ENCODE data around the gene ZNF446.
"Not testable (repeated sequence)": the region's sequence is repeated elsewhere in the genome, so short reads cannot be mapped to it uniquely, and the experiment has no call there.

ZNF446 gene

GRCh38 chr19:58479736-58480480 lies 3.8 kb downstream of the ZNF446 start:
- no peak for FAIRE-seq
- no peak for DNase-seq (ENCODE audit: insufficient read length, low spot score)
- no peak for TF ChIP-seq CTCF (IDR thresholded peaks at IDR 0.05; ENCODE audit: insufficient read depth, missing control alignments)

DNA sequence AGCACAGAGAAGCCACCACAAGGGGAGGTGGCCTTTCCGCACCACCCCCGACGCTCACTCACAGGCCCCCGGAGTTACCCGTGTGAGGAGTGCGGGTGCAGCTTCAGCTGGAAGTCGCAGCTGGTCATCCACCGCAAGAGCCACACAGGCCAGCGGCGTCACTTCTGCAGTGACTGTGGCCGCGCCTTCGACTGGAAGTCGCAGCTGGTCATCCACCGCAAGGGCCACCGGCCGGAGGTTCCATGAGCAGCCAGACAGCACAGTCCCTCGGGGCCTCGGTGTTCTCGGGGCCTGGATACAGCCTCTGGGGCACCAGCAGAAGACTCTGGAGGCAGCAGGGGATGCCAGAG lies 4.3 kb downstream of the ZNF446 start:
- FAIRE-seq: no peak
- no peak for DNase-seq (ENCODE audit: insufficient read length, low spot score)
- TF ChIP-seq CTCF (IDR thresholded peaks at IDR 0.05; ENCODE audit: insufficient read depth, missing control alignments): no peak

DNA sequence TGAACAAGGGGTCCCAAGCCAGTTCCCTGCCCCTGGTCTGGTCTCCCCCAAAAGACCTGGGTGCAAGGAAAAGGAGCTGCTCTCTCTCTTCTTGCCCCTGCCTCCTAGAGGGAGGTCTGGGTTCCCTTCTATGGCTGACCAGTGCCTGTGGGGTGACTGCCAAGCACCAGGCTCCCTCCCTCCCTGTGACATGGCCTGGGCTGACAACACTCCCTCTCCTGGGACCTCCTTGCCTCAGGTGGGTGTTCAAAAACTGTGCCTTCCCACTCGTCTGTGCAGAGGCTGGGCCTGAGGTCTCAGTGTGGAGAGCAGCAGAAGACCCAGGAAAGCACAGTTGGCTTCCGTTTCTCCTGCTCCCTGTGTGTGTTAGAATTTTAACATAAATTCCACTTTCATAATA lies 4.7 kb downstream of the ZNF446 start:
- no peak for TF ChIP-seq CTCF (IDR thresholded peaks at IDR 0.05; ENCODE audit: insufficient read depth, missing control alignments)
- no peak for FAIRE-seq

GRCh38 chr19:58482372-58482771 lies 6.2 kb downstream of the ZNF446 start:
- DNase-seq (ENCODE audit: insufficient read length, low spot score): no peak
- no peak for TF ChIP-seq CTCF (IDR thresholded peaks at IDR 0.05; ENCODE audit: insufficient read depth, missing control alignments)
- FAIRE-seq: no peak

More for the DNA sequence above, 4.7 kb downstream of the ZNF446 start:
- no peak for DNase-seq (ENCODE audit: insufficient read length, low spot score)

- no peak for TF ChIP-seq CTCF (IDR thresholded peaks at IDR 0.05; ENCODE audit: insufficient read depth, missing control alignments)
- FAIRE-seq (no peak), DNase-seq (ENCODE audit: insufficient read length, low spot score) (no peak)
These were observed 7.6 kb downstream of the ZNF446 start for GRCh38 chr19:58483776-58484175.

- not testable (repeated sequence) for FAIRE-seq; DNase-seq (ENCODE audit: insufficient read length, low spot score)
These were observed 8.2 kb downstream of the ZNF446 start for GRCh38 chr19:58484349-58484748.

DNA sequence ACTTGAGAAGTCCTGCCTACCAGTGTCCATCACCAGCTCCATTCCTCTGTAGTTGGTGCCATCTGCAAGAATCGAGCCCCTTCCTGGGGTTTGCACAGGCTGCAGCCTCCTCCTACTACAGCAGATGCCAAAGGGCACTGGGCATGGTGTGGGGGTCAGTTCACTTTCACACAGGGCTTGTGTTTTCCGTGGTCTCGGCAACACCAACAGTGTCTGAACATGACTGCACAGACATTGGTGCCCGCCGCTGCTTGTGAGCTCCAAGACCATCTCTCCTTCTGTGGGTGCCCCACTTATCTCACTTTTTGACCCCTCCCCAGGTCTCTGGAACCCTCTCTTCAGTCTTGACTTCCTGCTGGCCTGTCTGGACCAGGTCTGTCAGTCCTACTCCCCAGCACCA lies 15.2 kb downstream of the ZNF446 start:
- DNase-seq (ENCODE audit: insufficient read length, low spot score): no peak
- TF ChIP-seq CTCF (IDR thresholded peaks at IDR 0.05; ENCODE audit: insufficient read depth, missing control alignments): no peak
- FAIRE-seq: no peak

DNA sequence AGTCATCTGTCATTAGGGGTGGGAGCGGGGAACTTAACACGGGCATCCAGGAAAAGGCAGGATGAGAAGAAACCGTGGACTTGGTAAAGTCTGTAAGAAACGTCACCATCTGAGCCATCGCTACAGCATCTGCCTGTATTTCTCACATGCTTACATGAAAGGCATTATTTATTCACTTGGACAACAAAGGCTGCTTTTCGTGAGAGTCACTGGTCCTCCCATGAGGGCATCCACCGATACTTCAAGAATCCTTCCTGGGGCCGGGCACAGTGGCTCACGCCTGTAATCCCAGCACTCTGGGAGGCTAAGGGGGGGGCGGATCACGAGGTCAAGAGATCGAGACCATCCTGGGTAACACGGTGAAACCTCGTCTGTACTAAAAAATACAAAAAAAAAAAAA lies 16.1 kb downstream of the ZNF446 start:
- FAIRE-seq (no peak), DNase-seq (ENCODE audit: insufficient read length, low spot score) (no peak)
- TF ChIP-seq CTCF (IDR thresholded peaks at IDR 0.05; ENCODE audit: insufficient read depth, missing control alignments): no peak

All from D721Med (cell line).